Suppressor macrophage treated with lipopolysaccharide for 1 hour (primary cell): ENCODE data around the gene IL17RC.
A peak's percentile ranks its signal among the peaks of the same experiment; 100 is the strongest.
"Not testable (repeated sequence)": the region's sequence is repeated elsewhere in the genome, so short reads cannot be mapped to it uniquely, and the experiment has no call there.

Source experiments
- DNase-seq, 3 donors: peaks; one replicate each; pipeline ENCODE4 v3.0.0-alpha.2; 2020 to 2022

Gene IL17RC

DNA sequence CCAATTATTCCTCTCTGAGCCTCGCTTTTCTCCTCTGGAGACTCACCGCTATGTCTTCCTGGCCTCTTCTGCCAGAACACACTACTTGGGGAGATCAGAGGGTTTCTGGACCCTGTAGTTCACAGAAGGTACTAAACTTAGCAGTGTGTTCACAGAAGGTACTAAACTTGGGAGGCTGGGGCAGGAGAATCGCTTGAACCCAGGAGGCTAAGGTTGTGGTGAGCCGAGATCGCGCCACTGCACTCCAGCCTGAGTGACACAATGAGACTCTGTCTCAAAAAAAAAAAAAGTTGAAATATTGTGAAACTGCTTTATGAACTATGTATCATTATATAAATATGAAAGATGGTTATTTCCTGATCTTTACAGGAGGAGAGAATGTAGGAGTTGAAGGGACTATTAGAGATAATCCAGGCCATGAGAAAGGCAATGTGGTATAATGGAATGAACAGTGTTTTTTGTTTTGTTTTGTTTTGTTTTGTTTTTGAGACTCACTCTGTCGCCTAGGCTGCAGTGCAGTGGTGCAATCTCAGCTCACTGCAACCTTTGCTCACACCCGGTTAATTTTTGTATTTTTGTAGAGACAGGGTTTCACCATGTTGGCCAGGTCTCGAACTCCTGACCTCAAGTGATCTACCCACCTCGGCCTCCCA lies 20.0 kb upstream of the IL17RC start:
- not testable (repeated sequence) for DNase-seq

DNA sequence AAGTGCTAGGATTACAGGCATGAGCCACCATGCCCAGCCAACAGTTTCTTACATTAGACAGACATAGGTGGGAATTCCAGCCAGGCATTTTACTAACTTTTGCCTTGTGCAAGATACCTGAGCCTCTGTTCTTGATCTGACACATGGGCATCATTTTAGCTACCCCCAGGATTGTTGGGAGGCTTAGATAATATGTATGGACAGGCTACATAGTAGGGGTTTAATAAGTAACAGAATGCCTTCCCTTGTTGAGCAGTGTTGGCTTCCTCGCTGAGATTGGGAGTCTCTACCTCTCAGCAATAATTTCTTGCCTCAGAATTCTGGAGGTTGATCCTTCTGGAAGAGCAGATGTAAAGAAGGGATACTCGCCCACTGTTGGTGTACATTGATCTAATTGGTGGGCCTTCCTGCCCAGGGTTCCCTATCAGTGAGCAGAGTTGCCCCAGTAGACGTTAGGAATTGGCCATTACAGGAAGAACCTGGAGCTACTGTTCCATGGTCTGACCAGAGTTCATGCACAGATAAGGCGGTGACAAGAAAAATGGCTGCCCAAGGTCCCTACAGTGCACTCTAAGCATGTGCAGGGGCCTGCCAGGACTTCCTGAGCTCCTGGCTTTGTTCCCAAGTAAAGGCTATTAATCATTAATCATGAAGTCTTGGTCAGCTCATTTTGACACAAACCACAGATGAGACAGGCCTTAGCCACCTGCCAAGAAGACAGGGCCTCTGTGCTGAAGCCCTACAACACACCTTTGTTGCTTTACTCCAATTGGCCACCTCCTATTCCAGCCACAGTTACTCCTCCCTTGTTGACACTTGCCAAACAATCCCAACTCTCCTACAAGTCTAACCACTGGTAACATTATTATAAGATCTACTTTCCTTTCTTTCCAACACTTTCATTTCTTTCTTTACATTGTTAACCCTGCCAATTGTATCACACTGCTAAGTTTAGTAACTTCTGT lies 19.2 kb upstream of the IL17RC start:
- DNase-seq, result no peak

DNA sequence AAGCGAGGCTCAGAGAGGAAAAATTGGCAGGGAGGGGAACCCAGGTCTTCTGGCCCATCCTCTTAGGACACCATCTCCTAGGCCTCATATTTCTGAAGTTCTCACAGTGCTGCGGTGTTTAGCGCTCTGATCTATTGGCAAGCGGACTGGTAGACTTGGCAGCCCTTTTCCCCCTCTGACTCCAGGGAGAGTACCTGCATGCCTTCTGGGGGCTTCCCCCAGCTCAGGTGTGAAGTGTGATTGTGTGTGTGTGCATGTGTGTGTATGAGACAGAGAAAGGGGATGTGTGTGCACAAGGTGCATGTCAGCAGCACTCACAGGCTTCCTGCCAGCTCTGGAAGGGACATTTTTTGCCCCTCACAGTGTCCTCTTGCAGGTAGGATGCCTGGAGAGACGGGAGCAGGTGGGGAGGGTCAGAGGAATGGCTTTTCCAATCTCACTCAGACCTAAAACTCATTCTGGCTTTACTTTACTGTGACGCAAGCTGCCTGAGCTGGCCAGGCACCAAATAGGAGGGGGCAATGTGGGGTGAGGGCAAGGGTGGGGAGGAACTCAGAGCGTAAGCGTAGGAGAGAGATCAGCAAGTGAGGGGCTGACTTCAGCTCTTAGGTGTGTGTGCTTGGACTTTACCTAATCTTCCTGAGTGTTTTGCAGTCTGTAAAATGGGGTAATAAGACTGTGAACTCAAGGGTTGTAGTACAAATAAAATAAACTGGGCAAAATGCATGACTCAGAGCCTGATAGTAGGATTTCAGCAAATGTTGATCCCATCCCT lies 18.2 kb upstream of the IL17RC start:
- no peak for DNase-seq

DNA sequence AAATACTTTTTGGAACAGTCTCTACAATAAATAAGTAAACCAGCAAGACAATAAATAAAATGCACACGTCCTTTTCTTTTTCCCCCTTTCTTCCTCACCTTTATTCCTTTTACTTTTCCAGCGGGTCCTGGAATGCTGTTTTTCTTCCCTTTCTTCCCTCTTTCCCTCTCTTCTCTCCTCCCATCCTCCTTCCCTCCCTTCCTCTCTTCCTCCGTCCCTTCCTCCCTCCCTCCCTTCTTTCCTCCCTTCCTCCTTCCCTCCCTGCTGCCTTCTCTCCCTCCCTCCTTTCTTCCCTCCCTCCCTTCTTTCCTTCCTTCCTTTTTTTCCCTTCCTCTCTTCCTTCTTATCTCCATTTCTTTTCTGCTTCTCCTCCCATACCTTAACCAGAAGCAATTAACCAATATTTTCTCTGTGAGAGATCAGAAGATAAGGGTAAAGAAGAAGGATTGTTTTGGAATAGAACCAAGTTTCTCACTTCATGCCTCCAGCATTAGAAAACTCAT lies 17.6 kb upstream of the IL17RC start:
- no peak for DNase-seq

DNA sequence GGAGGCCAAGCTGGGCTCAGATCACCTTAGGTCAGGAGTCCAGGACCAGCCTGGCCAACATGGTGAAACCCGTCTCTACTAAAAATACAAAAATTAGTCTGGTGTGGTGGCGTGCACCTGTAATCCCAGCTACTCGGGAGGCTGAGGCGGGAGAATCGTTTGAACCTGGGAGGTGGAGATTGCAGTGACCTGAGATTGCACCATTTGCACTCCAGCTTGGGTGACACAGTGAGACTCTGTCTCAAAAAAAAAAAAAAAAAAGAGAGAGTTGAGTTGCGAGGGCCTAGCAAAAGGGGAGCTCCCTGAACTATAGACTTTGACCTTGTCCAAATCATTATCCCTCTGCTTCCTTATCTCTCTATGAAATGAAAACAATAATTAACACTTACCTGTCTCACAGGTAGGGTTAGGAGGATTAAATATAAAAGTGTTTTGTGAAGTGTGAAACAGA lies 15.9 kb upstream of the IL17RC start:
- DNase-seq, result not testable (repeated sequence)

DNA sequence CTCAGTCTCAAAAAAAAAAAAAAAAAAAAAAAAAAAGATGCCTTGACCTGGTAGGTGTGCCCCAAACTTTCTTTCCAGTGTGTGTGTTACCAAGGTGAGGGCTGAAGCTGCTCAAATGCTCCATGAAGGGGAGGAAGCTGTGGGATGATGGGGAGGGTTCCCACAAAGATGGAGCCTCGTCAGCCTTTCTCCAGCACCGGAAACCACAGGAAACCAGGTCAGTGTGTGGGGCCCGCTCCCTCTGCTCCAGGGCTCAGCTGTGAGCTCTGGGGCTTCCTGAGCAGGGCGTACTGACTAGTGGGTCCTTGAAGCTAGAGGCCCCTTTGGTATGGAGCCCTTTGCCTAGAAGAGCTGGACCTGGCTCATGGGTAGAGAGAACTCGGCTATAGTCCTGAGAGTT lies 14.9 kb upstream of the IL17RC start:
- no peak for DNase-seq

DNA sequence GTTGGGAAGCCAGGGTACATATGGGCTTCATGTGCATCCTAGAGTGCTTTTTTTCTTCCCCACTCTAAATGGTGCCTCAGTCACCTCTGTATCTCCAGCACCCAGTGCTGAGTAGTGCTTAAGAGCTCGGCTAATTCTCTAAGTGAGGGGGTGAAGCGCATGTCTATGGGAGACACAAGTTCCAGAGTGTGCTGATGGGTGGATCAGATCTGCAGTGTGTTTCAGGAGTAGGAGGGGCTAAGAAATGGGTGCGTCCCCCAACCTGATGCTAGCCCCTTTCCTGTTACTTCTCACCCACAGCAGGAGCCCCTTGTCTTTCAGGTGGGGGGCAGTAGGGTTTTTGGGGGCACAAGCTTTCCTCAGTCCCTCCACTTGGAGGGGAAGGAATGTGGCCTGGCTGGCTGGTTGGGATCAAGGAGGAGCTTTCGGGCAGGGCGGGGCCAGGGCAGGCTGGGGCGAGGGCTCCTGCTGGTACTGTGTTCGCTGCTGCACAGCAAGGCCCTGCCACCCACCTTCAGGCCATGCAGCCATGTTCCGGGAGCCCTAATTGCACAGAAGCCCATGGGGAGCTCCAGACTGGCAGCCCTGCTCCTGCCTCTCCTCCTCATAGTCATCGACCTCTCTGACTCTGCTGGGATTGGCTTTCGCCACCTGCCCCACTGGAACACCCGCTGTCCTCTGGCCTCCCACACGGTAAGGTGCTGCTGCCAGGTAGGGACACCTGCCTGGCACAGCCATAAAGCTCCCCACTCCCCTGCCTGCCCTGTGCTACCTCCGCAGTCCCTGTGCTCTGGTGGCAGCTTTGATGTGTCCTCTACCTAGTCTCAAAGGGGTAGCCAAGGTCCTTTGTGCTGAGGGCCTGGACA lies 14.3 kb upstream of the IL17RC start, which contains the start of gene IL17RE:
IL17RE (plus strand) TSS at position 477 of the 866 bp plus-strand sequence; CDS start at position 562, 85 bp downstream.
- DNase-seq, result no peak

DNA sequence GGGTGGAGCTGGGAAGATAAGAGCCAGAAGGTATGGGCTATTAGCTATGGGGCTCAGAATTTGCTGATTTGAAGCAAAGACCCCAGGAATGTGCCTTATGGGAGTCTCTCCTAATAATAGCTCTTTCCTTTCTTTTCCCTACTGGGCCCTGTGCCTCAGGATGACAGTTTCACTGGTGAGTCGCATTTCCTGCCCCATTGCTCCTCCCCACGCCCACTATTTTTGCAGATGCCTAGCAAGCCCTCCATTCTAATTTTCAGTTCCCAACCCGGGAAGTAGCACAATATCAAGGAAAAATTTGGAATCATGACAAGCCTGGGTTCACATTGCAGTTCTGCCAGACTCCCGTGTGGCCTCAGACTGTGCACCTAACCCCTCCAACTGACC lies 13.7 kb upstream of the IL17RC start:
- peak; percentile 62 to 67 (median 65) for DNase-seq

DNA sequence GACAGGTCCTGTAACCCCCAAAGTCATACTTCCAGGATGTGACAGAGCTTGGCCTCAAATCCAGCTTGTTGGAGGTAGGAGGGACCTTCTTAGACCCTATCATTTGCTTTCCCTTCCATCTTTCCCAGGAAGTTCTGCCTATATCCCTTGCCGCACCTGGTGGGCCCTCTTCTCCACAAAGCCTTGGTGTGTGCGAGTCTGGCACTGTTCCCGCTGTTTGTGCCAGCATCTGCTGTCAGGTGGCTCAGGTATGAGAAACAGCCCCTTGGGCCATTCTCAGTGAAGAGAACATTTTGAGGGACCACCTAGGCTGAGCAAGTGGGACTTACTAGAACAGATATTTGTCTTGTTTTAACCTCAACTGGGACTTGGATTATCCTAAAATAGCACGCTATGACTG lies 13.0 kb upstream of the IL17RC start:
- no peak for DNase-seq

DNA sequence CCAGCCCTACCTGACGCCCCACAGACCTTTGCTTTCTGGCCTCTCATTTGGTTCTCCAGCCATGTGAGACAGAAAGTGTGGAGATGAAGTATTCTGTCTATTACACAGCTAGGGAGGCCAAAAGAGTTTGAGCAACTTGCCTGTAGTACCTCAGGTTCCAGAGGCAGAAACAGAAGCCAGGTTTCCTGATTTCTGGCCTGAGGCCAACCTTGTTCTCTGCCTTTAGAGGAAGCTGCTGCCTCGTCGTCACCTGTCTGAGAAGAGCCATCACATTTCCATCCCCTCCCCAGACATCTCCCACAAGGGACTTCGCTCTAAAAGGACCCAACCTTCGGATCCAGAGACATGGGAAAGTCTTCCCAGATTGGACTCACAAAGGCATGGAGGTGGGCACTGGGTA lies 10.4 kb upstream of the IL17RC start:
- no peak for DNase-seq

DNA sequence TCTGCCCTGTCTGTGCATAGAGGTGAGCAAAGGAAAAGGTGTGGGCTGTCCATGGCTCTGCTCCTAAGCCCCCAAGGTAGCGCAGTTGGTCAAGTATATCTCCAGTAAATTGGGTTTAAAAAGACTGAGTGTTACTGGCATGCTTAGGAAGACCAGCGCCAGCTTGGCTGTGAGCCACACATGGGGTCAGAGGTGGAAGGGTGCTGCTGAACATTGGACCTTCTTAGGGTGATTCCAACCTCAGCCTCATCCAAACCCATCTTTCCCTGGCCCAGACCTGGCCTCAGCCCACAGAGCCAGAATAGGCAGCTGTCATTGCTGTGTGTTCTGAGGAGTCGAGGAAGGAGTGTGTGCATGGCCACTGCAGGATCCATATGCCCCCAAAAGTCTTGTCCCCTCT lies 8.6 kb upstream of the IL17RC start:
- no peak for DNase-seq

DNA sequence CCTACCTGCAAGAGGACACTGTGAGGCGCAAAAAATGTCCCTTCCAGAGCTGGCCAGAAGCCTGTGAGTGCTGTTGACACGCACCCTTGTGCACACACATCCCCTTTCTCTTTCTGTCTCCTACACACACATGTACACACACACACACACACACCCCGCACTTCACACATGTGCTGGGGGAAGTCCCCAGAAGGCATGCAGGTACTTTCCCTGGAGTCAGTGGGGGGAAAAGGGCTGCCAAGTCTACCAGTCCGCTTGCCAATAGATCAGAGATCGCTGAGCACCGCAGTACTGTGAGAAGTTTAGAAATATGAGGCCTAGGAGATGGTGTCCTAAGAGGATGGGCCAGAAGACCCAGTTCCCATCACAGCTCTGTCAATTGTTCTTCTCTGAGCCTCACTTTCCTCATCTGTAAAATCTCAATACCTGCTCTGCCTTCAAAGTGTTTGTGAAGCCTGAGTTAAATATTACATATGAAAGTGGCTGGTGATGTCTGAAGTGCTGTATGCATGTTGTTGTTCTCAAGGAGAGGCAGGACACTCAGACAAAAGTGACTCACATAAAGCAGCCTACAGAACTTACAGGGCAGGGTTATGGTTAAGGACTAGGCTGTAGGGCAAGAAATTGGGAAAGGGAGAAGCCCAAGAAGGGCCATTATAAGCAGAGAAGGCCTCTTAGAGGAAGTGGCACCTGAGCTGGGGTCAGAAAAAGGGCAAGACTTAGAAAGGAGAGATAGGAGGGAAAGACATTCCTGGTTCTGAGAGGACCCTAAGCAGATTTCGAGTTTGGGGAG lies 7.5 kb upstream of the IL17RC start:
- no peak for DNase-seq

DNA sequence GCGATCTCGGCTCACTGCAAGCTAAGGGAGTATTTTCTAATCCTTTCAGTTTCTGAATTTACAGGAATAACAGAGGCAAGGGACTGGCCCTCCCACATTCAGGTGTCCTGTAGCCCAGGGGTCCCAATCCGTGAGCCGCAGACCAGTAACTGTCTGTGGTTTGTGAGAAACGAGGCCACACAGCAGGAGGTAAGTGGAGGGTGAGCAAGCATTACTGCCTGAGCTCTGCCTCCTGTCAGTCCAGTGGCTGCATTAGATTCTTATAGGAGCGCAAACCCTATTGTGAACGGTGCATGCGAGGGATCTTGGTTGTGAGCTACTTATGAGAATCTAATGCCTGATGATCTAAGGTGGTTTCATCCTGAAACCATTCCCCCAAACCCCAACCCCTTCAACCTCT lies 5.0 kb upstream of the IL17RC start:
- DNase-seq, result no peak

DNA sequence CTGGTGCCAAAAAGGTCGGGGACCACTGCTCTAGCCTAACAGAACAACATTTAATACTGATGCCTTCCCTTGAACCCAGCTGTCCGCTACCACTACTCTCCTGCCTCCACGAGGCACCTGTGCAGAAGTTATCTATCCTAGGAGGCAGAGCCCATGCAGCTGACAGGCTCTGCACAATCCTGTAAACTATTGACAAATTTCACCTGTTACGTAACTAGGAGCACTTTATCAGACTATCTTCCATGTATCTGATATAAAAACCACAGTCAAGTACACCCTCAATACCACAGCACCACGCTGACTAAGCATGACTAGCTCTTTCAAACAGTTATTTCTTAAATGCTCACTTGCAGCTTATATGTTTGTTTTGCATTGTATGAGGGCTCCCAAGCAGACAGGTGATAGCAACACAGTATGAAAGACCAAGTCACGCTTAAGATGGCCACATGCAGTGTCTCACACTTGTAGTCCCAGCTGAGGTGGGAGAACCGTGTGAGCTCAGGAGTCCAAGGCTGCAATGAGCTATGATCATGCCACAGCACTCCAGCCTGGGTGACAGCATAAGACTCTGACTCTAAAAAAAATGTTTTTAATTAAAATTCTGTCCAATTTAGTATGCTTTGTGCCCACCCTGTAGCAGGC lies 4.5 kb upstream of the IL17RC start:
- no peak for DNase-seq

DNA sequence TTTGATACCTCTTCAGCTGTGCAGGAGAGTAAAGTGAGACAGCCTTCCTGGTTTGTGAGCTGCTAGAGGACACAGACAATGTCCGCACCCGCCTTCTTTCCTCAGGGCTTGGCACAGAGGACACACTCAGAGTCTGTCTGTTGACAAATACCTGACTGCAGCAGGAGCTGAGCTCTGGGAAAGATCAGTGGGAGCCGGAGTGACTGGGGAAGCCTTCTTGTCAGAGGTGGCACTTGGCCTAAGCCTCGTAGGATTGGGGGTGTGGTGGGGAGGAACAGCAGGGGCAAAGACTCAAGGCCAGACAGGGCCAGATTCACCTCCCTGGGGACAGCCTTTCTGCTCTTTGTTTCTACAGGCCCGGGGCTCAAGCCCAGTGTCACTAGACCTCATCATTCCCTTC lies 3.3 kb upstream of the IL17RC start:
- DNase-seq, result no peak

DNA sequence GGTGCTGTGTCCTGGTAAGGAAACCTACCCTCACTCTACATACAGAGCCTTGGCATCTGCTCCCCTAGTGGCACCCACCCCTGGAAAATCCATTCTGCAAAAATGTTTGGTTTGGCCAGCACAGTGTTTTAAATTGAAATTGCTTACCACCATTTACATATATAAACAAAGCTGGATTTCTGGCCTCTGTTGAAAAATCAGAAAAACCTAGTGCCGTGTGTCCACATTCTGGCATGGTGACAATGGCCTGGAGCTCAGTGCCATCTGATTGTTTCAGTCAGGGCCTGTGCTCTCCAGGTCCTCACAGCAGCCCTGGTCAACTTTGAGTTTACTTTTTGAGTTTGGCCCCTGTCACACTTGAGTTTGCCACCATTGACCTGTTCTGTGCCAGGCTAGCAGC lies 2.9 kb upstream of the IL17RC start:
- DNase-seq, result no peak

DNA sequence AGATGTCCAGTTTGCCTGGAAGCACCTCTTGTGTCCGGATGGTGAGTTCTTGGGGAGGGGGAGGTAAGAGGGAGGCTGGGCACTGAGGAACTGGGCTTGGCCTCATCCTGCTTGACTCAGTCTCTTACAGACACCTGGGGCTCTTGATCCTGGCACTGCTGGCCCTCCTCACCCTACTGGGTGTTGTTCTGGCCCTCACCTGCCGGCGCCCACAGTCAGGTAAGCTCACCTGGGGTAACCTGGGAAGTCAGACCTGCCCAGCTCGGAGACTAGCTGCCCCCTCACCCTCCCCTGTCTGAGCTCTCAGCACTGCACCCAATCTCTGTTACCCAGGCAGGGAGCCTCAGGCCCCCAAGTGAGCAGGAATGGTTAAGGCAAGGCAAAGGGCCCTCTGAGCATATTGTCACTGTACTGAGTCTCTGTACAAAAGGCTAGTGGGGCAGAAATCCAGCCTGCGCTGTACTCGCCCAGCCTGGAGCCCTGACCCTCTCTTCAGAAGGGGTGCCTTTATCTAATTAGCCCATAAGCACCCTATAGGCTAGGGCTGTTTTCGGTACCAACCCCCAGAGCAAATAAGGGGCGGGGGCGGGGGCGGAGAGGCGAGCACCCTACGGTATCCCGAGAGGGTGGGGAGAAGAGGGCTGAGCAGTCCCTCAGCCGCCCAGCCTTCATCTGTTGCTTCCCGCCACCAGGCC lies 2.2 kb upstream of the IL17RC start:
- no peak for DNase-seq

DNA sequence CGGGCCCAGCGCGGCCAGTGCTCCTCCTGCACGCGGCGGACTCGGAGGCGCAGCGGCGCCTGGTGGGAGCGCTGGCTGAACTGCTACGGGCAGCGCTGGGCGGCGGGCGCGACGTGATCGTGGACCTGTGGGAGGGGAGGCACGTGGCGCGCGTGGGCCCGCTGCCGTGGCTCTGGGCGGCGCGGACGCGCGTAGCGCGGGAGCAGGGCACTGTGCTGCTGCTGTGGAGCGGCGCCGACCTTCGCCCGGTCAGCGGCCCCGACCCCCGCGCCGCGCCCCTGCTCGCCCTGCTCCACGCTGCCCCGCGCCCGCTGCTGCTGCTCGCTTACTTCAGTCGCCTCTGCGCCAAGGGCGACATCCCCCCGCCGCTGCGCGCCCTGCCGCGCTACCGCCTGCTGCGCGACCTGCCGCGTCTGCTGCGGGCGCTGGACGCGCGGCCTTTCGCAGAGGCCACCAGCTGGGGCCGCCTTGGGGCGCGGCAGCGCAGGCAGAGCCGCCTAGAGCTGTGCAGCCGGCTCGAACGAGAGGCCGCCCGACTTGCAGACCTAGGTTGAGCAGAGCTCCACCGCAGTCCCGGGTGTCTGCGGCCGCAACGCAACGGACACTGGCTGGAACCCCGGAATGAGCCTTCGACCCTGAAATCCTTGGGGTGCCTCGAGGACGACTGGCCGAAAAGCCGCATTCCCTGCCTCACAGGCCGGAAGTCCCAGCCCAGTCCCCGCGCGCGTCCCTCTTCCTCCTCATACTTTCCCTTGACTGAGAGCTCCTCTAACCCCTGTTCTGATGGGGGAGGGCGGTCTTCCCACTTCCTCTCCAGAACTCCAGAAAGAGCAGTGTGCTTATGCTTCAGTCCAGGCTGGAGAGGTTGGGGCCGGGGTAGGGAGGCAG lies 1.4 kb upstream of the IL17RC start:
- peak; percentile 66 to 88 (median 77) for DNase-seq

DNA sequence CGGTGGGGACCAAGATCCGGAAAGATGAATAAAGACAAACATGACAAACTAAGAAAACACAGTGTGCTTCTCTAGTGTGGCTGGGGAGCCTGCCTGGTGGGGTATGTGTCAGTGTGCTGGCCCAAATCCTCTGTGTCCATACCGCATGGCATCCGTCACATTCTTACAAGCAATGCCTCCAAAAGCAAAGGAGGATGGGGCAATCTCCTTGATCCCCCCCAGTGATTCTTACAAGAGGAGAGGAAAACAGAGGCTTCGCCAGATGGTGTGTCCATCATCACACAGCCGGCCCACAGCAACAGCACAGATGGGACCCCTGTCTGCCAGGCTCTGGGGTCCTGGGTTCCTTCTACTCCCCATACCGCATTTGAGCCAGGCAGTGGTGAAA lies 558 bp upstream of the IL17RC start:
- peak in 1 of 3 donors; percentile 17 for DNase-seq
